Skeletal muscle satellite cell (primary cell): ENCODE data around the gene RSBN1L.
"Not testable (repeated sequence)": the region's sequence is repeated elsewhere in the genome, so short reads cannot be mapped to it uniquely, and the experiment has no call there.

Experiments
- H3K27me3 ChIP-seq: 2 replicates; pipeline ENCODE4 v1.7.0; 2013; ENCODE audit warnings: low read length; ENCODE audit not compliant: control insufficient read depth, insufficient read depth
- H3K36me3 ChIP-seq: 2 replicates; pipeline ENCODE4 v1.7.0; 2013; ENCODE audit warnings: mild to moderate bottlenecking, control low read depth, low read length; ENCODE audit not compliant: insufficient read depth
- H3K4me1 ChIP-seq: 2 replicates; pipeline ENCODE4 v1.7.0; 2013; ENCODE audit warnings: low read length; ENCODE audit not compliant: control insufficient read depth, insufficient read depth
- H3K4me2 ChIP-seq: 2 replicates; pipeline ENCODE4 v1.7.0; 2013; ENCODE audit warnings: mild to moderate bottlenecking, low read length
- H3K4me3 ChIP-seq: 2 replicates; pipeline ENCODE4 v1.7.0; 2013; ENCODE audit warnings: low read length
- H3K9ac ChIP-seq: 2 replicates; pipeline ENCODE4 v1.7.0; 2013; ENCODE audit warnings: mild to moderate bottlenecking, low read depth, low read length, moderate library complexity
- H3K9me3 ChIP-seq: replicated peaks from 2 replicates; pipeline ENCODE4 v1.7.0; 2013; ENCODE audit warnings: mild to moderate bottlenecking, control low read depth, low read length

RSBN1L gene

DNA sequence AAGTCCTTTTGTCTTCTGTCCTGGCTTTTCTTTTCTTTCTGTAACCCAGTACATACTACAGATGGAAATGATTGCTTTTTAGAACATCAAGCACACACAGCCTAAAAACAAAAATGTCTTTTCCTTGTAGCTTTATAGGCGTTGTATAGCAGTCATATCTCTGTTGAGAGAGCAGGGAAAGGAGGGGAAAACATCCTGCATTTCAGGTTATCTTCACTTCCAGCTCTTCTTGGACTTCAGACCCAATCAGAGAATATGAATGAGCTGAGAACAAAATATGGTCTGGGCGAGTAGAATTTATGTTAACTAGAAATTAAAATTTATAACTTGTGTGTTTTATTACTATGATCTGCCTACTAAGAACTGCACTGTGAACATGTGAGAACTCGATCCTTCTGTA lies 87.3 kb downstream of the RSBN1L start:
- no peaks in the 10 kb centered on the region for H3K4me1 ChIP-seq
- H3K9me3 ChIP-seq = no peaks in the 10 kb centered on the region
- H3K36me3 ChIP-seq = peaks cover 4% of the 10 kb centered on the region
- no peak overlapping the region for H3K4me3 ChIP-seq
- no peak overlapping the region for H3K4me2 ChIP-seq
- H3K27me3 ChIP-seq = no peaks in the 10 kb centered on the region
- H3K9ac ChIP-seq = no peak overlapping the region

DNA sequence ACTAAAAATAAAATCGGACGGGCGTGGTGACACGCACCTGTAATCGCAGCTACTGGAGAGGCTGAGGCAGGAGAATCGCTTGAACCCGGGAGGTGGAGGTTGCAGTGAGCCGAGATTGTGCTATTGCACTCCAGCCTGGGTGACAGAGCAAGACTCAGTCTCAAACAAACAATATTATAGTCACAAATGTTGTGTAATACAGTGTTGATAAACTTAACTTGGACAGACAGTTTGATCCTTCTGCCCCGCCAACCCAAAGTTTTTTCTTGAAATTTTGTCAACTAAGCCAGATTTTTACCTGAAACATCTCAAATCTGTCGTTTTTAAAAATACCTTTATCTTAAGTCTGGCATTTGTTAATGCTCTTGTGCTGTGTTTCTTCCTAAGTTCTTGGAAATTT lies 88.2 kb downstream of the RSBN1L start:
- H3K4me3 ChIP-seq = not testable (repeated sequence)

DNA sequence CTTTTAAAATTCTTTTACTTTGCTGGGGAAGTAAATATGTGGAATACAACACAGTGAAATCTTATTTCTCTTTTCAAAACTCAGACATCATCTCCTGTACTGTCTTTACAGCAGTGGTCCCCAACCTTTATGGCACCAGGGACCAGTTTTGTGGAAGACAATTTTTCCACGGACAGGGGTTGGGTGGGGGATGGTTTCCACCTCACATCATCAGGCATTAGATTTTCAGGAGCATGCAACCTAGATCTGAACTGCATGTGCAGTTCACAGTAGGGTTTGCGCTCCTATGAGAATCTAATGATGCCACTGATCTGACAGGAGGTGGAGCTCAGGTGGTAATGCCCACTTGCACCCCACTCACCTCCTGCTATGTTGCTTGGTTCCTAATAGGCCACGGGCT lies 89.8 kb downstream of the RSBN1L start:
- H3K4me1 ChIP-seq = no peaks in the 10 kb centered on the region
- H3K9me3 ChIP-seq = no peaks in the 10 kb centered on the region
- no peaks in the 10 kb centered on the region for H3K27me3 ChIP-seq
- no peaks in the 10 kb centered on the region for H3K36me3 ChIP-seq
- no peak overlapping the region for H3K4me3 ChIP-seq
- H3K9ac ChIP-seq = no peak overlapping the region
- no peak overlapping the region for H3K4me2 ChIP-seq

More for the DNA sequence above, 88.2 kb downstream of the RSBN1L start:
- not testable (repeated sequence) for H3K4me2 ChIP-seq, H3K9me3 ChIP-seq, H3K36me3 ChIP-seq, H3K9ac ChIP-seq, H3K4me1 ChIP-seq, H3K27me3 ChIP-seq

DNA sequence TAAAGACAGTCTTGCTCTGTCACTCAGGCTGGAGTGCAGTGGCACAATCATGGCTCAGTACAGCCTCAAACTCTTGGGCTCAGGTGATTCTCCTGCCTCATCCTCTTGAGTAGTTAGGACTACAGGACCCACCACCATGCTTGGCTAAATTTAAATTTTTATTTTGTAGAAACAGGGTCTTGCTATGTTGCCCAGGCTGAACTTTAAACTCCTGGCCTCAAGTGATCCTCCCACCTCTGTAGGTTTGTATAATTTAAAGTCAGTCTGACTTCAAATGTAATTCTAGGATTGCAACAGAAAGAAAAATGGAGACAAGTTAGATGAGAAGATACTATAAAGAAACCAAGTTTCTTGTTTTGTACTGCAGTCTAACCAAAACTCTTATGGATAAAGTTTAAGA lies 90.5 kb downstream of the RSBN1L start:
- Histone ChIP-seq H3K27me3 (no peaks in the 10 kb centered on the region), H3K4me2 (no peak overlapping the region), H3K4me1 (no peaks in the 10 kb centered on the region), H3K36me3 (no peaks in the 10 kb centered on the region), H3K9ac (no peak overlapping the region), H3K9me3 (no peaks in the 10 kb centered on the region), H3K4me3 (no peak overlapping the region)

DNA sequence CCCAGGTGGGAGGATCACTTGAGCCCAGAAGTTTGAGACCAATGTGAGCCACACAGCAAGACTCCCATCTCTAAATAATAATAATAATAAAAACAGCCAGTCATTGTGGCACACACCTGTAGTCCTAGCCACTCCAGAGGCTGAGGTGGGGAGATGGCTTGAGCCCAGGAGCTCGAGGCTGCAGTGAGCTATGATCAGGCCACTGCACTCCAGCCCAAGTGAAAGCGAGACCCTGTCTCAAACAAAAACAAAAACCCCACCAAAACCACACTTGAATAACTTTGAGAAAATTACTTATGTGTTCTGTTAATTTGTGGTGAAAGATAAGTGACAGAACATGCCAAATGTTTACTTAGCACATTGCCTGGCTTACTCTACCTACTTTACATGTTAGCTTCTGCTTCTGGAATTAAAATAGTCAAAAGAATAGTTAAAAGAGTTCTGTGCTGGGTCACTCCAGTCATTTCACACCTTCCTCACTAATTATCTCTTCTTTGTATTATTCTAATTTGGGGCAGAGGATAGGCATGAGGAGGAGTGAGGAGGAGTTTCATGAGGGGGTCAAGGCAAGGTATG lies 92.2 kb downstream of the RSBN1L start:
- no peak overlapping the region for H3K4me2 ChIP-seq
- H3K36me3 ChIP-seq = no peaks in the 10 kb centered on the region

DNA sequence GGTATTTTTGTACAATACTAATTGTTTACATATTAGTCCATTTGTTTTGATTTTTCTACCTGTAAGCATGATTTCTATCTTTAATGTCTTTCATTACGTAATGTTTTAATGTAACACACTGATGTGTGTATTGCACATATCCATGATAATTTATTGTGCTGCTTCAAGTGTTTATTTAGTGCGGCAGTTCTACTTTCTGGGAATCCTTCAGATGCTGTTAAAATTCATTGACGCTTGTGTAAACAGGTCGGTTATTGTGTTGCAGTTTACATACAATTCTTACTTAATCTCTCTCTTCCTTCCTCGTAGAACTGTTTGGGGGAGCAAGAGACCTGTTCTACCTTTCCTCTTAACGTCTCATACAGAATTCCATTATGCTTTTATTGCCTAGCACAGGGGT lies 95.1 kb downstream of the RSBN1L start:
- no peak overlapping the region for H3K4me2 ChIP-seq
- H3K27me3 ChIP-seq = no peaks in the 10 kb centered on the region
- no peak overlapping the region for H3K4me3 ChIP-seq
- no peaks in the 10 kb centered on the region for H3K9me3 ChIP-seq
- peaks cover 6% of the 10 kb centered on the region for H3K4me1 ChIP-seq
- peaks cover 6% of the 10 kb centered on the region for H3K36me3 ChIP-seq
- no peak overlapping the region for H3K9ac ChIP-seq

More for the DNA sequence above, 92.2 kb downstream of the RSBN1L start:
- Histone ChIP-seq H3K27me3 (no peaks in the 10 kb centered on the region), H3K4me1 (peaks cover 6% of the 10 kb centered on the region), H3K4me3 (no peak overlapping the region), H3K9ac (no peak overlapping the region), H3K9me3 (no peaks in the 10 kb centered on the region)

DNA sequence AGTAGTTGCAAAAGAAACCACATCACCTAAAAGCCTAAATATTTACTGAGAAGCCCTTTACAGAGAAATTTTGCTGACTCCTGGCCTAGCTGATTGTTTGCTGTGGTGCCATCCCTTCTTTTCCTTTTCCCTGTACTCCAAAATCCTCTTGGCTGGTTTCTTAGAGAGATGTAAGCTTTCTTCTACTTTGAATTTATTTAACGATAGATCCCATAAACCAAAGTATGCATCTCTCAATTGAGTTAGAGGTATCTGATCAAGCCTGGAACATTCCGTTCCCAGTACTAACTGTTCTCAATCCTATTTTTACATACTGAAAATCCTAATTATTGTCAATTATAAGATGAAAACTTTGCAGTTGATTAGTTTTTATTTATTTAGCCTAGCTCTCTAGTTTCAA lies 95.7 kb downstream of the RSBN1L start:
- Histone ChIP-seq H3K4me1 (peaks cover 11% of the 10 kb centered on the region), H3K9ac (no peak overlapping the region), H3K36me3 (peaks cover 6% of the 10 kb centered on the region), H3K4me2 (peak overlapping the region; percentile 33), H3K27me3 (no peaks in the 10 kb centered on the region), H3K9me3 (no peaks in the 10 kb centered on the region), H3K4me3 (no peak overlapping the region)

DNA sequence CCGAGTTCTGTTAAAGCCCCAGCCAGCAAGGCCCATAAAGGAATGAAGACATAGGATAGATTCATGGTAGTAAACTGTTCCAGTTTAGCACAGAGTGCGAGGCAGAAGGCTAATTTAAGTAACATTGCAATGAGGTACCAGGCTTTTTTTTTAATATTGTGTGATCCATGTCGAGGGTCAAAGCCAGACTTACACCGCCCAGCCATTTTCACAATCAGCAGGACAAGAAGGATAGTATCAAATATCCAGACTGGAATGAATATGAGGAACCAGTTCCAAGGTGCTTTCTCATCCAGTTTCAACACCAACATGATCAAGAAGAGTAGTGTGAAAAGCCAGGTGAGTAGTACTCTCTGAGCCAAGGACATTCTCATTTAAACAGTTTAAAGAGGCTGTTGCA lies 97.7 kb downstream of the RSBN1L start:
- no peak overlapping the region for H3K4me3 ChIP-seq
- H3K9me3 ChIP-seq = no peaks in the 10 kb centered on the region
- peaks cover 6% of the 10 kb centered on the region for H3K36me3 ChIP-seq
- no peaks in the 10 kb centered on the region for H3K27me3 ChIP-seq
- H3K9ac ChIP-seq = no peak overlapping the region
- peaks cover 15% of the 10 kb centered on the region for H3K4me1 ChIP-seq
- no peak overlapping the region for H3K4me2 ChIP-seq

DNA sequence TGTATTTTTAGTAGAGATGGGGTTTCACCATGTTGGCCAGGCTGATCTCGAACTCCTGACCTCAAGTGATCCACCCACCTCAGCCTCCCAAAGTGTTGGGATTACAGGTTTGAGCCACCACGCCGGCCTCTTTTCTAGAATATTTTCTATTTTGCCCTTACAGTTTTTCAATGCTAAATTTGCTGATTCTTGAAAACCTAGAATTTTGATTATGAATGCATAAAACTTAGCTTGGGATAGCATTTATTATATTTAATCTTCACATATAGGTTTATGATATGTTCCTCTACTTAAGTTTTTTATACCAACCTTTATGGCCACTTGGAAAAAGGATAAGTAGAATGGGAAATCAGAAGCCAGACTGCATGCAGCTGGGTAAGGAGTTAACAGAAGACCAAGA lies 99.8 kb downstream of the RSBN1L start:
- Histone ChIP-seq H3K4me1 (peaks cover 20% of the 10 kb centered on the region), H3K36me3 (peaks cover 6% of the 10 kb centered on the region), H3K4me3 (no peak overlapping the region), H3K9me3 (no peaks in the 10 kb centered on the region), H3K4me2 (peak overlapping the region; percentile 94), H3K27me3 (no peaks in the 10 kb centered on the region), H3K9ac (no peak overlapping the region)

DNA sequence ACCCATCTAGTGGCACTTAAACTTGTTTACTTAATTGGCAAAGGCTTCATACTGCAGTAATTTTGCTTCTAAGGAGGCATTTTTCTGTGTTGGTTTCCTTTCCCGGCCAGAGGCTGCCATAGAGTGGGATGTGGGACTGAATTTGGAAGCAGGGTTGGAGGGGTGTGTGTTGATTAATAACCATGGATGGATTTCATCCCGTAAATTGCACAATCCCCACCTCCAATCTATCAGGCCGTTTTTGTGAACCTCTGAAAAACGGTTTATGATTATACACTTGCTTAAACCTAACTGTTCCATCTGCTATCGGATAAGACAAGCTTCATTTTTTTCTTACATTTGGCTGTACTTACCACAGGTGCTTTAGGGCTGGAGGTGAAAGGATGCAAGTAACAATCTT lies 100.7 kb downstream of the RSBN1L start:
- Histone ChIP-seq H3K36me3 (peaks cover 6% of the 10 kb centered on the region), H3K9me3 (no peaks in the 10 kb centered on the region), H3K4me3 (peak overlapping the region; percentile 92), H3K4me1 (peaks cover 20% of the 10 kb centered on the region), H3K4me2 (peak overlapping the region; percentile 94), H3K9ac (peak overlapping the region; percentile 88), H3K27me3 (no peaks in the 10 kb centered on the region)

DNA sequence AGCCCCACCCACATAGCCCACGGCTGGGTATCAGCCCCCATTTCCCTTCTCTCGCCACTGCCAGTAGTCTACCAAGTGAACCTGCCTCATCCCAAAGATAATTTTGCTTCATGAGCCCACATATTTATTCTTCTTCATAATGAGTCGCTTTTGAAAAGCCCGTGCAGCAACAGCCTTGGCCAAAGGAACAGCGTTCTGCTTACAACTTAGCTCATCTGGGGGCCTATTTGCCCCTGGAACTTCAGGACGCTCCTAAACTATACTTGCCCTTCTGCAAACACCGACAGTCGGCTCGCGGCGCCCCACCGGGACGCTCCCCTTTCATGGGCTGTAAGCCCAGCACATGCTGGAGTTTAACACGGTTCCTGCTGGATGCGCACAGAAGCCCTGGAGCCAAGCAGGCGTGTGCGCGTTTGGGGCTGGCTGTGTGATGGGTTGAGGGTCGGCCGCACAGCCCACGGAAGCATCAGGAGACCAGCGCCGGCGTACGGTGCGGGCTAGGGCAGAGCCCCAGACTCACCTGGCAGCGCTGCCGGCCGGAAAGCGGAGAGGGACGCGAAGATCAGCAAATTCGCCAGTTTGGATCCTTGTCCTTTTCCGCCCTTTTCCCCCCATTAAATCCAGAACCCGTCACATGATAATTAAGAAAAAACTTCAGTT lies 101.6 kb downstream of the RSBN1L start:
- Histone ChIP-seq H3K4me2 (peak overlapping the region; percentile 94), H3K4me1 (peaks cover 14% of the 10 kb centered on the region), H3K27me3 (no peaks in the 10 kb centered on the region), H3K36me3 (peaks cover 6% of the 10 kb centered on the region), H3K4me3 (peak overlapping the region; percentile 92), H3K9me3 (no peaks in the 10 kb centered on the region), H3K9ac (peak overlapping the region; percentile 88)
